Prostate gland (tissue), 2 donors: ENCODE measurements around the gene HIF1A.

Source experiments
- POLR2AphosphoS5 ChIP-seq: sonication (generic); formaldehyde crosslinking; IDR thresholded peaks from one replicate; pipeline ENCODE4 v1.6.1; 2017; ENCODE audit warnings: antibody characterized with exemption
- TF ChIP-seq, protein P1 (sequence below), 4 experiments: fragments of 200-600 bp in 2 of 4; fragments of 450-650 bp in 2 of 4; sonication (generic) in 2 of 4; IDR thresholded peaks; 1 replicate in 3 of 4; 2 replicates in 1 of 4; pipeline ENCODE4 v1.5.1; 2016 to 2019; ENCODE audit warnings: antibody characterized with exemption in 4 of 4, mild to moderate bottlenecking in 2 of 4, moderate library complexity in 2 of 4

DNA sequence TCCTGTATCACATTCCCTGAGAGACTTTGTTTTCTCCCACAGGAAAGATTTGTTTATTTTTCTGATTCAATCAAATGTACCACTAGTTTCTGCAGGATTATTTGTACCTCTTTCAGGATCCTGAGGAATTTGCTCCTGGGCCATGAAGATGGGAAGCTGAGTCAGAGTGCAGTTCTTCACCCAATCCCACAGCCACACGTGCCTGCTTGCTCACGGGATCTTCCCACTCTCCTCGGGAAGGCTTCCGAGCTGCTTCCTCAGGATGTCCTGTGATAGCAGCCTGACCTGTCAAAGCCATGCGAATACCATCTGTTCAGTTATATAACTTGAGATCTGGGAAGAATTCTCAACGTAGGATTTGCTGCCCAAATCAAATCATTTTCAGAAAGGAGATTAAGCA is 41.8 kb upstream of the HIF1A start:
- TF ChIP-seq, protein P1, sequence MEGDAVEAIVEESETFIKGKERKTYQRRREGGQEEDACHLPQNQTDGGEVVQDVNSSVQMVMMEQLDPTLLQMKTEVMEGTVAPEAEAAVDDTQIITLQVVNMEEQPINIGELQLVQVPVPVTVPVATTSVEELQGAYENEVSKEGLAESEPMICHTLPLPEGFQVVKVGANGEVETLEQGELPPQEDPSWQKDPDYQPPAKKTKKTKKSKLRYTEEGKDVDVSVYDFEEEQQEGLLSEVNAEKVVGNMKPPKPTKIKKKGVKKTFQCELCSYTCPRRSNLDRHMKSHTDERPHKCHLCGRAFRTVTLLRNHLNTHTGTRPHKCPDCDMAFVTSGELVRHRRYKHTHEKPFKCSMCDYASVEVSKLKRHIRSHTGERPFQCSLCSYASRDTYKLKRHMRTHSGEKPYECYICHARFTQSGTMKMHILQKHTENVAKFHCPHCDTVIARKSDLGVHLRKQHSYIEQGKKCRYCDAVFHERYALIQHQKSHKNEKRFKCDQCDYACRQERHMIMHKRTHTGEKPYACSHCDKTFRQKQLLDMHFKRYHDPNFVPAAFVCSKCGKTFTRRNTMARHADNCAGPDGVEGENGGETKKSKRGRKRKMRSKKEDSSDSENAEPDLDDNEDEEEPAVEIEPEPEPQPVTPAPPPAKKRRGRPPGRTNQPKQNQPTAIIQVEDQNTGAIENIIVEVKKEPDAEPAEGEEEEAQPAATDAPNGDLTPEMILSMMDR (IDR thresholded peaks at IDR 0.05): no peak
- TF ChIP-seq POLR2AphosphoS5: peak; percentile 5
